ENCODE data around the gene CRB1. TPM values are rescaled to one million over a fixed set of nuclear protein-coding genes. Genes with fewer than 3 reads are reported as not detected.
"Not testable (repeated sequence)": the region's sequence is repeated elsewhere in the genome, so short reads cannot be mapped to it uniquely, and the experiment has no call there.

Gene CRB1
- polyA plus RNA-seq, 1 donor (not counting 4 experiments of a cell fraction or from before 2014, with no cell fraction given), result 0.04 TPM

GRCh38 chr1:197400522-197400902, 132.5 kb downstream of the CRB1 start:
- Histone ChIP-seq H3K4me1 (ENCODE audit: control insufficient read depth, extremely low read depth, insufficient read depth, low read length) (no peaks in the 10 kb centered on the region), H3K4me3 (ENCODE audit: control insufficient read depth in 2 of 3, extremely low read depth in 1 of 3, insufficient read depth in 2 of 3, low read depth in 1 of 3, low read length in 3 of 3) (no peak overlapping the region), H3K27ac (ENCODE audit: control insufficient read depth, insufficient read depth, low read length) (no peak overlapping the region), H2AFZ (ENCODE audit: control insufficient read depth, low read length) (no peak overlapping the region), H3K9ac (ENCODE audit: control insufficient read depth, extremely low read depth, insufficient read depth, low read length) (no peak overlapping the region), H3K9me3 (ENCODE audit: control insufficient read depth, low read depth, low read length) (no peaks in the 10 kb centered on the region), H3K4me2 (ENCODE audit: control insufficient read depth, extremely low read depth, insufficient read depth, low read depth, low read length) (peak overlapping the region; percentile 20), H3K27me3 (ENCODE audit: control insufficient read depth, extremely low read depth, insufficient read depth, low read length) (no peaks in the 10 kb centered on the region), H3K79me2 (ENCODE audit: control insufficient read depth, insufficient read depth, low read length) (no peaks in the 10 kb centered on the region), H4K20me1 (ENCODE audit: control insufficient read depth, extremely low read depth, insufficient read depth, low read length) (no peaks in the 10 kb centered on the region), H3K36me3 (ENCODE audit: control insufficient read depth in 2 of 2, extremely low read depth in 1 of 2, insufficient read depth in 2 of 2, low read length in 2 of 2) (no peaks in the 10 kb centered on the region), H3K9me1 (ENCODE audit: control insufficient read depth, extremely low read depth, insufficient read depth, low read length) (no peaks in the 10 kb centered on the region)
- dilution Hi-C loops (cut with MboI; ENCODE audit: extremely low pct_ligation_motif_present, low sequenced_read_pairs), result no loop called here
- TF ChIP-seq EZH2 (IDR thresholded peaks at IDR 0.05; ENCODE audit: low read length) (no peak), CTCF (optimal IDR thresholded peaks at IDR 0.05 in 1 of 3, IDR thresholded peaks at IDR 0.05 in 1 of 3, conservative IDR thresholded peaks at IDR 0.05 in 1 of 3; ENCODE audit: extremely low read depth in 1 of 3, insufficient read depth in 2 of 3, low read length in 3 of 3) (no peak)
- no peak for DNase-seq (ENCODE audit: low read depth, low spot score)
- no peak for FAIRE-seq

- dilution Hi-C loops (cut with MboI; ENCODE audit: extremely low pct_ligation_motif_present, low sequenced_read_pairs), result no loop called here
- FAIRE-seq, result no peak
- H3K9ac ChIP-seq (ENCODE audit: control insufficient read depth, extremely low read depth, insufficient read depth, low read length), result no peak overlapping the region
Observed at GRCh38 chr1:197402189-197402588, 134.1 kb downstream of the CRB1 start.

GRCh38 chr1:197404774-197405173, 136.7 kb downstream of the CRB1 start:
- H3K9ac ChIP-seq (ENCODE audit: control insufficient read depth, extremely low read depth, insufficient read depth, low read length); H3K4me3 ChIP-seq (ENCODE audit: control insufficient read depth in 2 of 3, extremely low read depth in 1 of 3, insufficient read depth in 2 of 3, low read depth in 1 of 3, low read length in 3 of 3); H2AFZ ChIP-seq (ENCODE audit: control insufficient read depth, low read length); FAIRE-seq; H4K20me1 ChIP-seq (ENCODE audit: control insufficient read depth, extremely low read depth, insufficient read depth, low read length); H3K27ac ChIP-seq (ENCODE audit: control insufficient read depth, insufficient read depth, low read length); H3K27me3 ChIP-seq (ENCODE audit: control insufficient read depth, extremely low read depth, insufficient read depth, low read length); H3K4me2 ChIP-seq (ENCODE audit: control insufficient read depth, extremely low read depth, insufficient read depth, low read depth, low read length); dilution Hi-C loops (cut with MboI; ENCODE audit: extremely low pct_ligation_motif_present, low sequenced_read_pairs); H3K36me3 ChIP-seq (ENCODE audit: control insufficient read depth in 2 of 2, extremely low read depth in 1 of 2, insufficient read depth in 2 of 2, low read length in 2 of 2); H3K9me1 ChIP-seq (ENCODE audit: control insufficient read depth, extremely low read depth, insufficient read depth, low read length); H3K79me2 ChIP-seq (ENCODE audit: control insufficient read depth, insufficient read depth, low read length); H3K4me1 ChIP-seq (ENCODE audit: control insufficient read depth, extremely low read depth, insufficient read depth, low read length); DNase-seq (ENCODE audit: low read depth, low spot score); H3K9me3 ChIP-seq (ENCODE audit: control insufficient read depth, low read depth, low read length): not testable (repeated sequence)

More at GRCh38 chr1:197402189-197402588, 134.1 kb downstream of the CRB1 start:
- H3K36me3 ChIP-seq (ENCODE audit: control insufficient read depth in 2 of 2, extremely low read depth in 1 of 2, insufficient read depth in 2 of 2, low read length in 2 of 2), result no peaks in the 10 kb centered on the region
- H3K4me3 ChIP-seq (ENCODE audit: control insufficient read depth in 2 of 3, extremely low read depth in 1 of 3, insufficient read depth in 2 of 3, low read depth in 1 of 3, low read length in 3 of 3), result no peak overlapping the region
- H4K20me1 ChIP-seq (ENCODE audit: control insufficient read depth, extremely low read depth, insufficient read depth, low read length), result no peaks in the 10 kb centered on the region
- no peaks in the 10 kb centered on the region for H3K79me2 ChIP-seq (ENCODE audit: control insufficient read depth, insufficient read depth, low read length)
- H3K27ac ChIP-seq (ENCODE audit: control insufficient read depth, insufficient read depth, low read length), result no peak overlapping the region
- no peaks in the 10 kb centered on the region for H3K9me1 ChIP-seq (ENCODE audit: control insufficient read depth, extremely low read depth, insufficient read depth, low read length)
- H3K4me1 ChIP-seq (ENCODE audit: control insufficient read depth, extremely low read depth, insufficient read depth, low read length), result no peaks in the 10 kb centered on the region
- H3K9me3 ChIP-seq (ENCODE audit: control insufficient read depth, low read depth, low read length), result no peaks in the 10 kb centered on the region
- no peak for DNase-seq (ENCODE audit: low read depth, low spot score)
- no peak overlapping the region for H3K4me2 ChIP-seq (ENCODE audit: control insufficient read depth, extremely low read depth, insufficient read depth, low read depth, low read length)
- no peak overlapping the region for H2AFZ ChIP-seq (ENCODE audit: control insufficient read depth, low read length)
- H3K27me3 ChIP-seq (ENCODE audit: control insufficient read depth, extremely low read depth, insufficient read depth, low read length), result no peaks in the 10 kb centered on the region
- TF ChIP-seq EZH2 (IDR thresholded peaks at IDR 0.05; ENCODE audit: low read length), result no peak
- no peak for TF ChIP-seq CTCF (optimal IDR thresholded peaks at IDR 0.05 in 1 of 3, IDR thresholded peaks at IDR 0.05 in 1 of 3, conservative IDR thresholded peaks at IDR 0.05 in 1 of 3; ENCODE audit: extremely low read depth in 1 of 3, insufficient read depth in 2 of 3, low read length in 3 of 3)

- H3K36me3 ChIP-seq (ENCODE audit: control insufficient read depth in 2 of 2, extremely low read depth in 1 of 2, insufficient read depth in 2 of 2, low read length in 2 of 2); H4K20me1 ChIP-seq (ENCODE audit: control insufficient read depth, extremely low read depth, insufficient read depth, low read length); H3K4me3 ChIP-seq (ENCODE audit: control insufficient read depth in 2 of 3, extremely low read depth in 1 of 3, insufficient read depth in 2 of 3, low read depth in 1 of 3, low read length in 3 of 3); H3K9me3 ChIP-seq (ENCODE audit: control insufficient read depth, low read depth, low read length); dilution Hi-C loops (cut with MboI; ENCODE audit: extremely low pct_ligation_motif_present, low sequenced_read_pairs); H3K9me1 ChIP-seq (ENCODE audit: control insufficient read depth, extremely low read depth, insufficient read depth, low read length); H3K9ac ChIP-seq (ENCODE audit: control insufficient read depth, extremely low read depth, insufficient read depth, low read length); H3K27ac ChIP-seq (ENCODE audit: control insufficient read depth, insufficient read depth, low read length); DNase-seq (ENCODE audit: low read depth, low spot score); H3K79me2 ChIP-seq (ENCODE audit: control insufficient read depth, insufficient read depth, low read length); H3K4me1 ChIP-seq (ENCODE audit: control insufficient read depth, extremely low read depth, insufficient read depth, low read length); H3K27me3 ChIP-seq (ENCODE audit: control insufficient read depth, extremely low read depth, insufficient read depth, low read length); FAIRE-seq; H2AFZ ChIP-seq (ENCODE audit: control insufficient read depth, low read length); H3K4me2 ChIP-seq (ENCODE audit: control insufficient read depth, extremely low read depth, insufficient read depth, low read depth, low read length): not testable (repeated sequence)
Observed at GRCh38 chr1:197405614-197406013, 137.6 kb downstream of the CRB1 start.

Data from keratinocyte (primary cell).